IPS-15b (cell line): Measurements from ENCODE around the gene BPIFB2.

ENCODE experiments used
- H3K27me3 ChIP-seq: one replicate; pipeline ENCODE4 v1.6.1; 2013; ENCODE audit warnings: low read length; ENCODE audit not compliant: control insufficient read depth, insufficient read depth
- H3K36me3 ChIP-seq: one replicate; pipeline ENCODE4 v1.6.1; 2013; ENCODE audit warnings: low read length; ENCODE audit not compliant: control insufficient read depth, insufficient read depth
- H3K4me1 ChIP-seq: one replicate; pipeline ENCODE4 v1.6.1; 2013; ENCODE audit warnings: mild to moderate bottlenecking, low read length; ENCODE audit not compliant: control insufficient read depth, insufficient read depth
- H3K4me3 ChIP-seq: one replicate; pipeline ENCODE4 v1.5.1; 2013; ENCODE audit warnings: low read depth, low read length
- H3K9ac ChIP-seq: one replicate; pipeline ENCODE4 v1.6.1; 2013; ENCODE audit warnings: low read depth, mild to moderate bottlenecking, low read length
- H3K9me3 ChIP-seq: one replicate; pipeline ENCODE4 v1.6.1; 2013; ENCODE audit warnings: mild to moderate bottlenecking, low read length; ENCODE audit not compliant: control insufficient read depth, insufficient read depth

Gene BPIFB2

DNA sequence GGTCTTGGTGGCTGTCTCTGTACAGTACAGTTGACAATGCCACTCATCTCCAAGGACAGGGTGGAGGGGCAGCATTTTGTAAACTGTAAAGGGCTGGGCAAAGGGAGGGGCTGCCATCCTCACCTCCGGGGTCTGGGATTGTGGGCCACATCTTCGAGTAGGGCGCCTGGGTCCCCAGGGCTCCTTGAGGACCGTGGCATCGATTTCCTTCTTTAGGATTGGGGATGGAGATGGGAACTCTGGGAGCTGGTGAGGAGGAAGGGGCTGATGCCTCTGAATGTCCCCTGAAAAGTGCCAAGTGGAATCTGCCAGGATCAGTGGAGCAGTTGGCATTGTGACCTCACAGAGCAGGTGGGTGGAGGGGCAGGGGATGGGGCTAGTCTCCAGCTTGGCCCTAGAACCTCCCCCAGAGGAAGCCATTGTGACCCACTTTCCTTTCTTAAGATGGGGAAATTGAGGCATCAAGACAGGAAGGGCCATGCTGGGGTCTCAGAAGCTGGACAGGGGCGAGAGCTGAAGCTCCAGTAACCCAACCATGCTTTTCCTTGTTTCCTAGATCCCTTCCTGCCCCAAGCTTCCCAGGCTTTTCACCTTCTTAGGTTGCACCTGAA is 3.3 kb upstream of the BPIFB2 start, which contains the start of gene SUN5:
SUN5 (minus strand) TSS at position 293 of the 611 bp plus-strand sequence; CDS start at position 200, 93 bp downstream.
- H3K4me1 ChIP-seq: no peaks in the 10 kb centered on the region
- no peak within 1 kb of the TSS for H3K4me3 ChIP-seq
- no peaks in the 10 kb centered on the region for H3K36me3 ChIP-seq
- H3K9me3 ChIP-seq: no peaks in the 10 kb centered on the region
- H3K27me3 ChIP-seq: no peaks in the 10 kb centered on the region
- H3K9ac ChIP-seq: no peak within 1 kb of the TSS

DNA sequence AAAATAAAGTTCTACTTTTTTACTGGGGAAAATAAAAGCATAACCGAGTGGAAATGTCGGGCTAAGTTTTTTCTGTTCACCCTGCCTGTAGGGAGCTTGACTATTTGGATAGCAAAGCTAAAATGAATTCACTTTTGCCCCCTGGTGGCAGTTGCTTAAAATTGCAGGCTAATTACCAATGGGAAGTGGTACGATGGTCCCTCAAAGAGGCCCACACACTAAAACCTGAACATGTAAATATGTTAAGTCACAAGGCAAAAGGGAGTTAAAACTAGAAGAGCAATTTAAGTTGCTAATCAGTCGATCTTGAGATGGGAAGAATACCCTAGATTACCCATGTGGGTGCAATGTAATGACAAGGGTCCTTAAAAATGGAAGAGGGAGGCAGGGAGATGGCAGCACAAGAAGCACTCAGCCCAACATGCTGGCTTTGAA is 2.4 kb upstream of the BPIFB2 start:
- Histone ChIP-seq H3K36me3 (no peaks in the 10 kb centered on the region), H3K9me3 (no peaks in the 10 kb centered on the region), H3K4me3 (no peak overlapping the region), H3K27me3 (no peaks in the 10 kb centered on the region), H3K9ac (no peak overlapping the region), H3K4me1 (no peaks in the 10 kb centered on the region)

DNA sequence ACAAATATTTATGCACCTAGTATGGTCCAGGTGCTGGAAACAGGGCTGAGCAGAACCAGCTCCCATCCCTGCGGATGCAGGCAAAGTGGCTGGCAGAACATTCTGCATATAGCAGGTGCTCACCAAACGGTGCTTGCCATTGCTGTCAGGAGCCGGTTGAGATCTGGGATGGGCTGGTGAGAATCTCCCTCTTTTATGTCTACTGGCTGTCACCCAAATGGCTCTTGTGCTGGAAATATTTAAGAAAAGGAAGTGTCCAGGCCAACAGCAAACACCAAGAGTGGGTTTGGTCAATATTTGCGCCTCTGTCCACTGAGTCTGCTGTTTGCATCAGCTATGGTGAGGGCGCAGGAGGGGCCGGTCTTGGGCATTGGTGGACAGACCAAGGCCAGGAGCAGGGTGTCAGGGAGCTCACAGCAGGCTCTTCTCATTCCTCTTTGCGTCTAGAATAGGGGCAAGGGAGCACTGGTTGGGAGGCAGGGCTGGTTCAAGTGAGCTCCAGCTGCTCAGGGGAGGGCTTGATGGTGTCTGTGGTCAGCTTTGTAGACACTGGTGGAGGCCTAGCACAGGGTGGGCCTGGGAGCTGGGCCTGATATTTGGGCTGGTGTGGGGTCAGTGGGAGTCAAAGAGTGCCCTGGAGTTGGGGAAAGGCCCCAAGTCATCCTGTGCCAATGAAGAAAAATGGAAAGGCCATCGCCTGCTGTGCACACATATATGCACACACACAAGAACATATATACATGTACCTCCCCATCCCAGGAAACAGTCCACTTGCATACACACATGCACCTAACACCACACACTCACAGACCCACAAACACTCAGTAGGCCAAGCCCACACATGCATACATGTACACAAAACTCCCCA is 1.4 kb upstream of the BPIFB2 start:
- Histone ChIP-seq H3K36me3 (no peaks in the 10 kb centered on the region), H3K4me1 (no peaks in the 10 kb centered on the region), H3K27me3 (no peaks in the 10 kb centered on the region)

DNA sequence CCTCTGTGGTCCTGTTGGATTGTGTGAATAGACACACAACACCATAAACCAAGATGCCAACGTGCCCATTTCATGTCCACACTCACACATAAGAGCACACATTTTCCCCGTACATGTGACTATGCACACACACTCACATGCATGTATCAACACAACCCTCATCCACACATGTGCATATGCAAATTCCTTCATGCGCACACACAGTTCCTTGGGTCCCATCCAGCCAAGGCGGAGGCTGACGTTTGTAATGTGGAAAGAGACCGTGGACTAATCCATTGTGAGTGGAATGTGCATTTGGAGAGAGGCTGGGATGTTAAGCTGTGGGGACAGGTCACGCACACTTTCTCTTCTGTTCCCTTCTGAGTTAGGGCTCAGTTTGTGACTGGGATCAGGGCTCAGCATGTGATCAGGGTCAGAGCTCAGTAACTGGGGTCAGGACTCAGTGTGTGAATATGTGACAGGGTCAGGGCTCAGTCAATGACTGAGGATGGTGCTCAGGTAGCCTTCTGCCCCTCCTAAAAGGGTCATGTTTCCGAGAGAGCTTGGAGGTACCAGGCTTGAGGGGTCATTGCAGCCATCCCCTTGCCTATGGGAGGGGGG is 628 bp upstream of the BPIFB2 start:
- Histone ChIP-seq H3K27me3 (no peaks in the 10 kb centered on the region), H3K4me3 (no peak overlapping the region), H3K4me1 (no peaks in the 10 kb centered on the region), H3K9me3 (no peaks in the 10 kb centered on the region), H3K36me3 (no peaks in the 10 kb centered on the region), H3K9ac (no peak overlapping the region)

More for the DNA sequence above, 1.4 kb upstream of the BPIFB2 start:
- H3K9me3 ChIP-seq: no peaks in the 10 kb centered on the region
- H3K4me3 ChIP-seq: no peak overlapping the region
- H3K9ac ChIP-seq: no peak overlapping the region

DNA sequence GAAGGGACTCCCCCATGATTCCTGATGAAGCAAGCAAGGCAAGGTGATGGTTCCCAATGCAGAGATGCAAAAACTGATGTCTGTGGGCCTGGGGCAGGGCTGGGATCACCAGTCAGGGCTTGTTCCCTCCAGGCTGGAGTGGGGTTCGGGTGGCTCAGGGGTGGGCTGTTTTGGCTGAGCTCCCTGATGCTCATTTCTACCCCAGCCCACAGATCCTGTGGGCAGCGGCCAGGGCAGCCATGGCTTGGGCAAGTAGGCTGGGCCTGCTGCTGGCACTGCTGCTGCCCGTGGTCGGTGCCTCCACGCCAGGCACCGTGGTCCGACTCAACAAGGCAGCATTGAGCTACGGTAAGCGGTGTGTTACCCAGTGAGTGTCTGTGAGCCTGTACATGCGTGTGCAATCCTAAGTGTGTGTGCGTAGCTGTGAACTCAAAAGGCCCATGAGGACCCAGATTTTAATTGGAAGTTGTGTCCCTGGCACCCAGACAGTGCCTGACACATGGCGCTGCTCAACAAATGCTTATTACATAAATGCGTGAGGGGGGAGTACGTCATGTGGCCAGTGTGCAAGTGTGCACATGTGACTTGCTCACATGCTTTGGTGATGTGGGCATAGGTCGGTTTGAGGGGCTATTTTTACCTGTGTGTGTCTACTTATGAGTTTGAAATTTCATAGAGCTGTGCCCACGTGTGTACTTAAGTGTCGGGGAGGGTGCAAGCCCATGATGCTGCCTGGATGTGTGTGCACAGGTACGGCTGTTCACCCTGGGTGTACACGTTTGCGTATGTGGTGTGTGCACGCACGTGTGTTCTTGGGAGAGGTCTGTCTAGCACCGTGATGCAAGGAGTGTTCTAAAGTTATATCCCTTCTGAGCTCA is 1.1 kb downstream of the BPIFB2 start:
- Histone ChIP-seq H3K27me3 (no peaks in the 10 kb centered on the region), H3K9ac (no peak overlapping the region), H3K9me3 (no peaks in the 10 kb centered on the region), H3K36me3 (no peaks in the 10 kb centered on the region), H3K4me3 (no peak overlapping the region), H3K4me1 (no peaks in the 10 kb centered on the region)

DNA sequence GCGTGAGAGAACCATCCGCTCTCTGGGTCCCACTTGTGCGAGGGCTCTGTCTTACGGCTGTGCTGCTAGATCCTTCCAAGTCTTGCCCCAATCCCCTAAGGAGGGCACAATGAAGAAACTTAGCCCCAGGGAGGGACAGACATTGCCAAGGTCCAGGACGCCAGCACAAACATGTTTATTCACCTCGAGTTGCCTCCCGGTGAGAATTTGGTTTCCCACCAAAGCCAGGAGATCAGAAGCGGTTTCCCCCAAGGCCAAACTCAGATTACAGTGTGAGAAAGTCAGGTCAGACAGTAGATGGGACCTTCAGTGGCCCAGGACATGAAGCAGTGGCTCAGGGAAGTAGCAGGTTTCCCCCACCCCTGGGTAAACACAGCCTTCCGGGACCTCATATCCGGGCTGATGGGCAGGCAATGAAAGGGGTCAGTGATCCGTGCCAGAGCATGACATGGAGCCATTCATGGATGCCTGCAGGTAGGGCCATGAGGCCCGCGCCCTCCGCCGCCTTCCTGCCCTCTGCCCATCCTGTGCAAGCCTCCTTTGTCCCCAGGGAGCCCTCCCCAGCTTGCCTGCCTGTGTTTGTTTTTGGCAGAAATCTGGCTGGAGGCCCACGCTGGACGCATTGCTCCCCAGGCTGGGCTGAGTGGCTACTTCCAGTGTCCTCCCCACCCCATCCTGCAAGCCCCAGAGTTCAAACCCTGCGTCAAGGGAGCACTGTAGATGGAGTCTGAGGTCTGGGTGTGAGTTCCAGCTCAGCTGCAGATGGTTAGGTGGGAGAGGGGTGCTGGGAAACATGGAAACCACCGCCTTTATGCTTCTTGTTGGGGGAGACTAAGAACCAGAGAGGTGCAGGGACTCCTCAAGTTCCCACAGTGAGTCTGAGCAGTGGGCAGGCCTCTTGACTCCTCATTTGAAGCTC is 2.0 kb downstream of the BPIFB2 start:
- no peaks in the 10 kb centered on the region for H3K4me1 ChIP-seq
- no peak overlapping the region for H3K4me3 ChIP-seq
- H3K36me3 ChIP-seq: no peaks in the 10 kb centered on the region
- no peaks in the 10 kb centered on the region for H3K9me3 ChIP-seq
- no peaks in the 10 kb centered on the region for H3K27me3 ChIP-seq
- H3K9ac ChIP-seq: no peak overlapping the region

DNA sequence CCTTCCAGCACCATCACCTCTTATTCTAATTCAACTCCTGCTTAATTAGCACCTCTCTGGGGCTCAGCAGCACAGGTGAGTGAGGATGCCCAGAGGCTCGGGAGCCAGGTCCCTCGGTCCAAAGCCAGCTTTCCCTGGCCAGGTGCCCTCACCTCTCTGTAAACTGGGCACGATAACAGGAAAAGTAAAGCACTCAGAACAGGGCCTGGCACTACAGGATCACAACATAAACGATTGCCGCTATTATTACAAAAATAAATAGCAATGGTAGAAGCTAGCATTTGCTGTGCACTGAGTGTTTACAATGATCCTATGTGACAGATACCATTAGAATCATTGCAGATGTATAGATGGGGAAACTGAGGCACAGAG is 2.6 kb downstream of the BPIFB2 start:
- no peaks in the 10 kb centered on the region for H3K4me1 ChIP-seq
- H3K27me3 ChIP-seq: no peaks in the 10 kb centered on the region
- H3K9ac ChIP-seq: no peak overlapping the region
- no peaks in the 10 kb centered on the region for H3K9me3 ChIP-seq
- no peaks in the 10 kb centered on the region for H3K36me3 ChIP-seq
- no peak overlapping the region for H3K4me3 ChIP-seq

DNA sequence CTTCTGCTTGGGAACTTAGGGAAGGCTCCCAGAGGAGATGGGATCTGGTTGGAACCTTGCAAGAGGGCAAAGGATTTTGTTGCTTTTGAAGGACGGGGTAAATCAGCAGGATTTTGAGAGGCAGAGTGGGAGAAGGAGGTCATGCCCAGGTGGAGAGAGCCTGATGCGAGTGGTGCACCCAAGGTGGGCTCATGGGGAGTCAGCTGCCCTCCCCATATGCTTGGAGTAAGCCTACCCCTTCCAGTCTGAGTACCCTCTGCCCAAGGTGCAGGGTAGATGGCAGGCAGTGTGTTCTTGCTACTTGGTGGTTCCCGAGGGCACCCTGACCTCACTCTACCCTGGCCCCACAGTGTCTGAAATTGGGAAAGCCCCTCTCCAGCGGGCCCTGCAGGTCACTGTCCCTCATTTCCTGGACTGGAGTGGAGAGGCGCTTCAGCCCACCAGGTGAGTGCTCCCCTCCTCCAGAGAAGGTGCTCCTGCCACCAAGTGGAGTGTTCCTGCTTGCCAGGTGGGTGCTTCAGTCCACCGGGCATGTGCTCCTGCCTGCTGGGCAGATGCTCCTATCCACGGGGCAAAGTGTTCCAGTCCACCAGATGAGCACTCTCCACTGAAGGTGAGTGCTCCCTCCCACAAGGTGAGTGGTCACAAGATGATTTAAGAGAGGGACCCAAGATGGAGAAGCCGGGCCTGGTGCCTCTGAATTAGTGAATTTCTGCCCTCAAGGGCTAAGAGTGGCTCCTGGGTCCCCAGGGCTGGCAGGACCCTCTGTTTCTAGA is 3.4 kb downstream of the BPIFB2 start:
- no peaks in the 10 kb centered on the region for H3K36me3 ChIP-seq
- no peaks in the 10 kb centered on the region for H3K4me1 ChIP-seq
- no peaks in the 10 kb centered on the region for H3K9me3 ChIP-seq
- H3K9ac ChIP-seq: no peak overlapping the region
- no peak overlapping the region for H3K4me3 ChIP-seq
- H3K27me3 ChIP-seq: no peaks in the 10 kb centered on the region

DNA sequence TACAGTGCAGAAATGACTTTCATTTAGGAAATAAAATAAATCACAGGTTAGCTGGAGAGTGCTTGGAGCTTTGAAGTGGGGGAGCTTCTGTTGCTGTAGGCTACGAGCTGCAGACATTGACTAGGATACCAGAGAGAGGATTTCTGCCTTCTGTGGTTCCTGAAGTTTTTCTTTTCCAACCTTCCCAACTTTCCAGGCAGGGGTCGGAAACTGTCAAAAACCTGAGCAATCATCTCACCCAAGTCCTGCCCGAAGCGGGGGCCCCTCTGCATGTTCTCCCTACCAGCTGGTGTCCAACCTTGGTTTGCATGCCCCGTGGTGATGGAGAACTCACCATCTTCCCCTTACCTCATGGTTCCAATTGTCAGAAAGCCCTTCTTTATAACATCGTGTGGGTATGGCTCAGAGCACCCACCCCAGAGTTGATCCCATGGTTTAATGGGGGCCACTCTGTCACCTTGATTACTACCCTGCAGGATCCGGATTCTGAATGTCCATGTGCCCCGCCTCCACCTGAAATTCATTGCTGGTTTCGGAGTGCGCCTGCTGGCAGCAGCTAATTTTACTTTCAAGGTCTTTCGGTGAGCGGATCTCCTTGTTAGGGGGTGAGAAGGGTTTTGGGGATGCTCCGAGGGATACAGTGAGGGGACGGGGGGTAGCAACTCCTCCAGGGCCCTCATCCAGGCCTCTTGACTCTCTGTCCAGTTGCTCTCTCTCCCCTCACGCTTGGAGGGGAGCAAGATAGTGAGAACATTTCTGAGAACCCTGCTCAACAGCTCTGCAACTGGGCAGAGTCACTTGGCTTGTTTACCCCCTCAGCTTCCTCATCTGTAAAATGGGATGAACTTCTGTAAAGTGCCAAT is 5.1 kb downstream of the BPIFB2 start:
- no peak overlapping the region for H3K9ac ChIP-seq
- no peaks in the 10 kb centered on the region for H3K9me3 ChIP-seq
- no peaks in the 10 kb centered on the region for H3K36me3 ChIP-seq
- no peaks in the 10 kb centered on the region for H3K27me3 ChIP-seq
- no peak overlapping the region for H3K4me3 ChIP-seq
- no peaks in the 10 kb centered on the region for H3K4me1 ChIP-seq
